Measurements from ENCODE around the gene PRSS12. TPM values are rescaled to one million over a fixed set of nuclear protein-coding genes. Genes with fewer than 3 reads are reported as not detected.

The PRSS12 gene
- total RNA-seq, 1 donor from 2014 or later: 14.1 TPM

- H3K27me3 Mint-ChIP-seq: no peaks in the 10 kb centered on the region
- no peak overlapping the region for H3K4me3 Mint-ChIP-seq
- H3K4me1 Mint-ChIP-seq (ENCODE audit: unreplicated experiment): peaks cover 16% of the 10 kb centered on the region
- peak overlapping the region; percentile 57 for H3K27ac Mint-ChIP-seq
- no peaks in the 10 kb centered on the region for H3K36me3 Mint-ChIP-seq
- no peak for TF ChIP-seq CTCF (conservative IDR thresholded peaks at IDR 0.05)
- H3K9me3 Mint-ChIP-seq: no peaks in the 10 kb centered on the region
- DNase-seq (ENCODE audit: extremely low spot score, unreplicated experiment): no peak
These were observed 21.5 kb downstream of the PRSS12 start for GRCh38 chr4:118331352-118331751.

GRCh38 chr4:118329849-118330248, 23.0 kb downstream of the PRSS12 start:
- DNase-seq (ENCODE audit: extremely low spot score, unreplicated experiment): no peak
- H3K4me1 Mint-ChIP-seq (ENCODE audit: unreplicated experiment): peaks cover 24% of the 10 kb centered on the region
- no peak overlapping the region for H3K27ac Mint-ChIP-seq
- no peaks in the 10 kb centered on the region for H3K36me3 Mint-ChIP-seq
- no peaks in the 10 kb centered on the region for H3K9me3 Mint-ChIP-seq
- no peak for TF ChIP-seq CTCF (conservative IDR thresholded peaks at IDR 0.05)
- H3K4me3 Mint-ChIP-seq: no peak overlapping the region
- H3K27me3 Mint-ChIP-seq: no peaks in the 10 kb centered on the region

GRCh38 chr4:118327554-118328241, 25.1 kb downstream of the PRSS12 start:
- TF ChIP-seq CTCF (conservative IDR thresholded peaks at IDR 0.05): no peak
- H3K9me3 Mint-ChIP-seq: no peaks in the 10 kb centered on the region
- H3K4me1 Mint-ChIP-seq (ENCODE audit: unreplicated experiment): peaks cover 31% of the 10 kb centered on the region
- no peaks in the 10 kb centered on the region for H3K36me3 Mint-ChIP-seq
- DNase-seq (ENCODE audit: extremely low spot score, unreplicated experiment): no peak
- no peaks in the 10 kb centered on the region for H3K27me3 Mint-ChIP-seq
- H3K4me3 Mint-ChIP-seq: no peak overlapping the region
- no peak overlapping the region for H3K27ac Mint-ChIP-seq

DNA sequence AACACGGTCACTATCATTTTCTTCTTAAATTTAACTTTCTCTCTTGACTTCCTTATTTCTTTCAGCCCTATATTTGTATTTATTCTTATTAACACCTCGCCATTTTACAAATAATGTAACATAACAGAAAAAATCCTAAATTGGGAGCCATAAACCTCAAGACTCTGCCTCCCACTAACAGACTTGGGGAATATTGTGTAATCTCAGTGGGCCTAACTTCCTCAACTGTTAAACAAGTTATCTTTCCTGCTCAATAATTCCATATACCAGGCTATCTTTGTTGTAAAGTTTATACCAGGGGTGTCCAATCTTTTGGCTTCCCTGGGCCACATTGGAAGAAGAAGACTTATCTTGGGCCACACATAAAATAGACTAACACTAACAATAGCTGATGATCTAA, 26.2 kb downstream of the PRSS12 start:
- peaks cover 31% of the 10 kb centered on the region for H3K4me1 Mint-ChIP-seq (ENCODE audit: unreplicated experiment)
- DNase-seq (ENCODE audit: extremely low spot score, unreplicated experiment): no peak
- no peaks in the 10 kb centered on the region for H3K9me3 Mint-ChIP-seq
- TF ChIP-seq CTCF (conservative IDR thresholded peaks at IDR 0.05): no peak
- no peak overlapping the region for H3K4me3 Mint-ChIP-seq
- no peaks in the 10 kb centered on the region for H3K36me3 Mint-ChIP-seq
- no peaks in the 10 kb centered on the region for H3K27me3 Mint-ChIP-seq
- H3K27ac Mint-ChIP-seq: no peak overlapping the region

- Mint-ChIP-seq H3K27me3 (no peaks in the 10 kb centered on the region), H3K36me3 (no peaks in the 10 kb centered on the region), H3K27ac (no peak overlapping the region), H3K4me3 (no peak overlapping the region), H3K9me3 (no peaks in the 10 kb centered on the region), H3K4me1 (ENCODE audit: unreplicated experiment) (peaks cover 31% of the 10 kb centered on the region)
- no peak for TF ChIP-seq CTCF (conservative IDR thresholded peaks at IDR 0.05)
- DNase-seq (ENCODE audit: extremely low spot score, unreplicated experiment): no peak
These were observed 27.4 kb downstream of the PRSS12 start for GRCh38 chr4:118325431-118325830.
